AG09309 (cell line): Measurements from ENCODE around the gene TBC1D16.

Experiments used
- DNase-seq: peaks from one replicate; pipeline ENCODE4 v3.0.0-alpha.2; 2010; ENCODE audit warnings: low read depth
- H3K4me3 ChIP-seq: 2 replicates; pipeline ENCODE4 v1.5.1; 2011; ENCODE audit warnings: mild to moderate bottlenecking, low read depth, low read length, moderate library complexity; ENCODE audit not compliant: control insufficient read depth
- CTCF ChIP-seq: IDR thresholded peaks from 2 replicates; pipeline ENCODE4 v1.5.1; 2011; ENCODE audit warnings: mild to moderate bottlenecking, low read depth, low read length, inconsistent platforms; ENCODE audit not compliant: insufficient read depth, control insufficient read depth; ENCODE audit errors: missing control alignments

TBC1D16 gene

GRCh38 chr17:79955691-79956440 is 79.8 kb downstream of the TBC1D16 start:
- DNase-seq, result no peak
- H3K4me3 ChIP-seq, result no peak overlapping the region
- no peak for TF ChIP-seq CTCF

- no peak for TF ChIP-seq CTCF
- no peak for DNase-seq
- H3K4me3 ChIP-seq, result no peak overlapping the region
These were observed 80.5 kb downstream of the TBC1D16 start for GRCh38 chr17:79955167-79955549.

GRCh38 chr17:79954281-79955166 is 81.1 kb downstream of the TBC1D16 start:
- no peak overlapping the region for H3K4me3 ChIP-seq
- no peak for DNase-seq
- no peak for TF ChIP-seq CTCF

- TF ChIP-seq CTCF, result no peak
- DNase-seq, result no peak
- H3K4me3 ChIP-seq, result no peak overlapping the region
These were observed 82.3 kb downstream of the TBC1D16 start for GRCh38 chr17:79953335-79953734.

- no peak for TF ChIP-seq CTCF
- DNase-seq, result no peak
- no peak overlapping the region for H3K4me3 ChIP-seq
These were observed 82.8 kb downstream of the TBC1D16 start for GRCh38 chr17:79952901-79953300.

- no peak overlapping the region for H3K4me3 ChIP-seq
- no peak for DNase-seq
- no peak for TF ChIP-seq CTCF
These were observed 83.3 kb downstream of the TBC1D16 start for GRCh38 chr17:79952265-79952877.
